SK-N-SH (cell line): ENCODE data around the gene SPATA31C2.

ENCODE experiments used
- CTCF ChIP-seq: fragments of 200-600 bp; sonication (generic); IDR thresholded peaks from 2 replicates; pipeline ENCODE4 v1.6.1; 2017; ENCODE audit warnings: antibody characterized with exemption, mild to moderate bottlenecking, moderate library complexity
- EP300 ChIP-seq, 2 experiments: IDR thresholded peaks; 2 replicates each; pipeline versions ENCODE4 v1.4.0 to v1.6.1; 2012; ENCODE audit warnings: borderline replicate concordance in 1 of 2, low read depth in 1 of 2, low read length in 1 of 2
- EZH2phosphoT487 ChIP-seq: fragments of 200-600 bp; sonication (generic); IDR thresholded peaks from 2 replicates; pipeline ENCODE4 v1.6.1; 2017; ENCODE audit warnings: low read depth, mixed run types, mild to moderate bottlenecking, antibody characterized with exemption, moderate library complexity, borderline replicate concordance
- FOXJ3 ChIP-seq: sonication (generic); formaldehyde crosslinking; IDR thresholded peaks from 2 replicates; pipeline ENCODE4 v1.5.1; 2020; ENCODE audit warnings: mild to moderate bottlenecking, missing genetic modification reagents
- GABPA ChIP-seq: IDR thresholded peaks from 2 replicates; pipeline ENCODE4 v1.4.0; 2012; ENCODE audit warnings: low read depth, mild to moderate bottlenecking
- MAX ChIP-seq: IDR thresholded peaks from 2 replicates; pipeline ENCODE4 v1.4.0; 2012; ENCODE audit warnings: low read depth
- PBX3 ChIP-seq: IDR thresholded peaks from 2 replicates; pipeline ENCODE4; 2012
- POLR2AphosphoS5 ChIP-seq: IDR thresholded peaks from 2 replicates; pipeline ENCODE4 v1.6.1; 2012; ENCODE audit warnings: low read depth, low read length
- REST ChIP-seq: IDR thresholded peaks from 2 replicates; pipeline ENCODE4 v1.6.1; 2012; ENCODE audit warnings: mild to moderate bottlenecking, low read depth, low read length, moderate library complexity
- SIN3A ChIP-seq: IDR thresholded peaks from 2 replicates; pipeline ENCODE4 v1.6.1; 2012; ENCODE audit warnings: low read depth, mild to moderate bottlenecking, low read length, moderate library complexity, borderline replicate concordance
- TAF1 ChIP-seq: IDR thresholded peaks from 2 replicates; pipeline ENCODE4 v1.6.1; 2012; ENCODE audit warnings: low read depth, mild to moderate bottlenecking, low read length, moderate library complexity, borderline replicate concordance
- USF2 ChIP-seq: fragments of 150-350 bp; IDR thresholded peaks from 2 replicates; pipeline ENCODE4 v1.6.1; 2017; ENCODE audit warnings: antibody characterized with exemption, low read length, low read depth, borderline replicate concordance
- YY1 ChIP-seq: IDR thresholded peaks from 2 replicates; pipeline ENCODE4 v1.4.0; 2012; ENCODE audit warnings: low read depth, mild to moderate bottlenecking

- TF ChIP-seq GABPA, result no peak
- TF ChIP-seq REST, result no peak
- TF ChIP-seq EZH2phosphoT487, result no peak
- no peak for TF ChIP-seq TAF1
- TF ChIP-seq CTCF, result no peak
- TF ChIP-seq MAX, result no peak
- TF ChIP-seq SIN3A, result no peak
- TF ChIP-seq YY1, result no peak
- TF ChIP-seq USF2, result no peak
- TF ChIP-seq POLR2AphosphoS5, result no peak
- TF ChIP-seq FOXJ3 (CRISPR knock-in tag), result no peak
- TF ChIP-seq PBX3, result no peak
- no peak for TF ChIP-seq EP300 (IDR thresholded peaks at IDR 0.05; ENCODE audit: borderline replicate concordance in 1 of 2, low read depth in 1 of 2, low read length in 1 of 2)
These were observed 5.8 kb upstream of the SPATA31C2 start for GRCh38 chr9:88143957-88144625.
